IMR-90 (cell line): Measurements from ENCODE around the gene SCARF2. TPM values are rescaled to one million over a fixed set of nuclear protein-coding genes. Genes with fewer than 3 reads are reported as not detected.
A peak's percentile ranks its signal among the peaks of the same experiment; 100 is the strongest.

Experiments used
- ATAC-seq: fragments of 200-7000 bp; cut with Tn5 transposase; 2 replicates; pipeline ENCODE4 v1.9.1; 2020; ENCODE audit warnings: low read depth, mild to moderate bottlenecking, moderate library complexity
- Bru-seq: library from RNA; stranded (reverse); fragments of 400-500 nt; gene quantifications from one replicate; lab custom pipeline; 2021; lab: Mats Ljungman, UMichigan
- BruChase-seq, 2 experiments: library from RNA; stranded (reverse); fragments of 400-500 nt; gene quantifications; one replicate each; lab custom pipeline; 2021; lab: Mats Ljungman, UMichigan
- BruUV-seq: library from RNA; stranded (reverse); fragments of 400-500 nt; replicated peaks from 2 replicates; lab custom pipeline; 2021; lab: Mats Ljungman, UMichigan
- CTCF ChIA-PET: fragments of 300-600 bp; formaldehyde crosslinking; extraction: SDS; loops from one replicate; lab custom pipeline; 2021; ENCODE audit warnings: antibody characterized with exemption; lab: Yijun Ruan, JAX
- POLR2A ChIA-PET: fragments of 300-600 bp; sonication (Branson Sonifier 250); formaldehyde crosslinking; loops from one replicate; lab custom pipeline; 2022; ENCODE audit warnings: antibody characterized with exemption; ENCODE audit not compliant: unreplicated experiment; lab: Charles Lee
- DNase-seq: peaks from one replicate; pipeline ENCODE4 v3.0.0; 2013
- H2AFZ ChIP-seq: replicated peaks from 2 replicates; pipeline ENCODE3; 2013; ENCODE audit warnings: low read length, mild to moderate bottlenecking; ENCODE audit not compliant: poor library complexity
- H2AK5ac ChIP-seq: 2 replicates; pipeline ENCODE4 v1.6.1; 2013; ENCODE audit warnings: low read depth, low read length, inconsistent platforms
- H2AK9ac ChIP-seq: replicated peaks from 2 replicates; pipeline ENCODE3; 2013; ENCODE audit warnings: mild to moderate bottlenecking, low read depth, low read length, moderate library complexity; ENCODE audit not compliant: poor library complexity
- H2BK120ac ChIP-seq: 2 replicates; pipeline ENCODE4 v1.6.1; 2013; ENCODE audit warnings: low read depth, low read length, inconsistent platforms
- H2BK15ac ChIP-seq: 3 replicates; pipeline ENCODE4 v1.6.1; 2013; ENCODE audit warnings: low read depth, low read length, inconsistent platforms
- H2BK20ac ChIP-seq: 2 replicates; pipeline ENCODE4 v1.6.1; 2013; ENCODE audit warnings: low read depth, mild to moderate bottlenecking, inconsistent platforms, low read length, moderate library complexity
- H2BK5ac ChIP-seq: 2 replicates; pipeline ENCODE4 v1.6.1; 2013; ENCODE audit warnings: mild to moderate bottlenecking, low read depth, low read length, inconsistent platforms; ENCODE audit not compliant: poor library complexity, severe bottlenecking
- H3K14ac ChIP-seq: replicated peaks from 2 replicates; pipeline ENCODE4 v1.6.1; 2013; ENCODE audit warnings: low read depth, low read length, inconsistent platforms
- H3K18ac ChIP-seq: 2 replicates; pipeline ENCODE4 v1.6.1; 2013; ENCODE audit warnings: low read depth, low read length, control low read depth
- H3K23ac ChIP-seq: 2 replicates; pipeline ENCODE4 v1.6.1; 2013; ENCODE audit warnings: low read depth, low read length, inconsistent platforms
- H3K27ac ChIP-seq: 2 replicates; pipeline ENCODE4 v1.5.1; 2013; ENCODE audit warnings: mild to moderate bottlenecking, control low read depth, low read length; ENCODE audit not compliant: insufficient read depth
- H3K27me3 ChIP-seq: 2 replicates; pipeline ENCODE4 v1.6.1; 2013; ENCODE audit warnings: low read length; ENCODE audit not compliant: control insufficient read depth, insufficient read depth
- H3K36me3 ChIP-seq: 2 replicates; pipeline ENCODE4 v1.6.1; 2013; ENCODE audit warnings: low read length, mixed read lengths; ENCODE audit not compliant: control insufficient read depth, insufficient read depth
- H3K4ac ChIP-seq: 2 replicates; pipeline ENCODE4 v1.6.1; 2013; ENCODE audit warnings: low read depth, low read length, inconsistent platforms
- H3K4me1 ChIP-seq: 2 replicates; pipeline ENCODE4 v1.6.1; 2013; ENCODE audit warnings: low read length, mixed read lengths; ENCODE audit not compliant: control insufficient read depth, insufficient read depth
- H3K4me2 ChIP-seq: 2 replicates; pipeline ENCODE4 v1.6.1; 2013; ENCODE audit warnings: low read depth, mild to moderate bottlenecking, control low read depth, low read length, moderate library complexity
- H3K4me3 ChIP-seq: 2 replicates; pipeline ENCODE4 v1.5.1; 2013; ENCODE audit warnings: low read depth, mild to moderate bottlenecking, control low read depth, low read length, moderate library complexity; ENCODE audit not compliant: insufficient read depth
- H3K56ac ChIP-seq: 2 replicates; pipeline ENCODE4 v1.6.1; 2013; ENCODE audit warnings: low read length, inconsistent platforms; ENCODE audit not compliant: insufficient read depth; ENCODE audit errors: extremely low read depth
- H3K79me1 ChIP-seq, 2 experiments: 2 replicates each; pipeline ENCODE4 v1.6.1; 2013; ENCODE audit warnings: low read length in 2 of 2, inconsistent platforms in 1 of 2, low read depth in 1 of 2
- H3K9ac ChIP-seq: 2 replicates; pipeline ENCODE4 v1.6.1; 2013; ENCODE audit warnings: low read depth, low read length, control low read depth
- H3K9me1 ChIP-seq: 2 replicates; pipeline ENCODE4 v1.6.1; 2013; ENCODE audit warnings: low read length, inconsistent platforms; ENCODE audit not compliant: insufficient read depth
- H3K9me3 ChIP-seq: 2 replicates; pipeline ENCODE4 v1.6.1; 2013; ENCODE audit warnings: low read length; ENCODE audit not compliant: control insufficient read depth, insufficient read depth
- H4K20me1 ChIP-seq: 2 replicates; pipeline ENCODE4 v1.6.1; 2013; ENCODE audit warnings: low read length, inconsistent platforms; ENCODE audit not compliant: insufficient read depth
- H4K5ac ChIP-seq: 2 replicates; pipeline ENCODE4 v1.6.1; 2013; ENCODE audit warnings: mild to moderate bottlenecking, low read depth, low read length, control low read depth
- H4K8ac ChIP-seq, 2 experiments: 2 replicates each; pipeline ENCODE4 v1.6.1; 2013; ENCODE audit warnings: low read depth in 2 of 2, low read length in 2 of 2, control low read depth in 1 of 2, inconsistent platforms in 1 of 2
- H4K91ac ChIP-seq: 2 replicates; pipeline ENCODE4 v1.6.1; 2013; ENCODE audit warnings: low read depth, low read length, inconsistent platforms; ENCODE audit not compliant: insufficient read depth
- CHD1 ChIP-seq: IDR thresholded peaks from 2 replicates; pipeline ENCODE4 v1.6.1; 2012; ENCODE audit warnings: low read depth, low read length, improper control_type of control experiment
- MAZ ChIP-seq: IDR thresholded peaks from 2 replicates; pipeline ENCODE4 v1.6.1; 2012; ENCODE audit warnings: low read depth, mild to moderate bottlenecking, low read length, improper control_type of control experiment, moderate library complexity, borderline replicate concordance
- NFE2L2 ChIP-seq: fragments of 150-350 bp; IDR thresholded peaks from 2 replicates; pipeline ENCODE4 v1.6.1; 2016; ENCODE audit warnings: low read depth, mild to moderate bottlenecking, low read length
- WGBS, 2 experiments: methylation state at CpG; one replicate each; pipeline versions ENCODE4 v1.1.5 to v1.1.7; 2013; ENCODE audit warnings: missing lambda C conversion rate in 2 of 2; ENCODE audit not compliant: insufficient read length in 1 of 2; ENCODE audit errors: extremely low coverage in 2 of 2; 5-methylcytosine and 5-hydroxymethylcytosine counted together
- dilution Hi-C: fragments of 300-500 bp; cut with HindIII; formaldehyde crosslinking; loops from one replicate; pipeline ENCODE4 v1.14.3; 2018; ENCODE audit warnings: low sequenced_read_pairs; ENCODE audit not compliant: unreplicated experiment
- in situ Hi-C: fragments of 300-500 bp; cut with MboI; formaldehyde crosslinking; loops from 3 replicates; pipeline ENCODE4 v1.14.3; 2019; ENCODE audit warnings: low sequenced_read_pairs, inconsistent platforms, mixed read lengths
- intact Hi-C: fragments of 100-400 bp; cut with micrococcal nuclease; formaldehyde crosslinking; loops from 2 replicates; pipeline ENCODE4 v1.10.0; 2022
- long read RNA-seq: library from polyadenylated mRNA; unstranded; transcript quantifications from one replicate; pipeline ENCODE4 v2.0.0, GENCODE V29; 2021; ENCODE audit not compliant: unreplicated experiment
- polyA plus RNA-seq, 3 experiments: library from polyadenylated mRNA; depleted of rRNA; stranded (reverse); fragments of >200 nt; gene quantifications; 2 replicates each; pipeline ENCODE4 v1.2.3, GENCODE V29; 2012; ENCODE audit warnings: low replicate concordance in 1 of 3
- total RNA-seq: library from RNA; depleted of rRNA; stranded (reverse); fragments of >200 nt; gene quantifications from 2 replicates; pipeline ENCODE4 v1.2.3, GENCODE V29; 2012; rRNA removed

Gene SCARF2
- total RNA-seq: 3.4 and 4.2 TPM in 2 replicates
- polyA plus RNA-seq (2012; rRNA removed): 37.0 and 55.8 TPM in 2 replicates
- polyA plus RNA-seq (2012; cell fraction: cytosol; rRNA removed): 44.5 and 81.9 TPM in 2 replicates
- 68.1 and 248 TPM in 2 replicates for polyA plus RNA-seq (2012; cell fraction: nucleus; rRNA removed; ENCODE audit: low replicate concordance)
- percentile 82 among the genes with signal in this experiment for Bru-seq, nascent RNA
- BruChase-seq, experiment 1, labeled RNA remaining after a 6-hour chase: percentile 91 among the genes with signal in this experiment
- BruChase-seq, experiment 2, labeled RNA remaining after a 2-hour chase: percentile 91 among the genes with signal in this experiment
- long read RNA-seq, partial matches to known transcripts: 25 of 107 reads
- long read RNA-seq, other reads (novel, unspliced or antisense): 78 of 107 reads

- ATAC-seq (peak; percentile 76), DNase-seq (peak; percentile 62)
- WGBS, 2 experiments: 3% methylated on average over 40 of the region's 95 CpGs; no CpG with 5 or more reads in 1 of the 2 experiments
- H4K8ac ChIP-seq: peak within 1 kb of the TSS; percentile 71 to 75
- dilution Hi-C loops (no loop called here), intact Hi-C loops (loop anchor here (1.0 kb wide), 1 partner anchor 58 kb away; no protein-coding TSS in a partner anchor), in situ Hi-C loops (no loop called here)
- H3K56ac ChIP-seq: peak within 1 kb of the TSS; percentile 67; the same call in 1 of the 2 replicates
- TF ChIP-seq MAZ (peak; percentile 90; the same call in 1 of the 2 replicates), CHD1 (no peak), NFE2L2 (no peak)
- H3K14ac ChIP-seq: peak within 1 kb of the TSS; percentile 78
- no peaks in the 10 kb centered on the region for H3K9me3 ChIP-seq
- peak within 1 kb of the TSS; percentile 91 for H3K9ac ChIP-seq
- peaks cover 40% of the 10 kb centered on the region for H4K20me1 ChIP-seq
- peak within 1 kb of the TSS; percentile 91 for H3K27ac ChIP-seq
- H3K79me1 ChIP-seq: peaks cover 16 to 62% of the 10 kb centered on the region in 2 experiments; a peak in 3 of 4 replicates
- no peak within 1 kb of the TSS for H2BK20ac ChIP-seq
- peak within 1 kb of the TSS; percentile 96 for H2AFZ ChIP-seq
- H3K27me3 ChIP-seq: no peaks in the 10 kb centered on the region
- peaks cover 6% of the 10 kb centered on the region; the same call in 1 of the 2 replicates for H3K36me3 ChIP-seq
- peak within 1 kb of the TSS; percentile 93 for H3K4me2 ChIP-seq
- H3K4me1 ChIP-seq: peaks cover 24% of the 10 kb centered on the region
- H3K23ac ChIP-seq: peak within 1 kb of the TSS; percentile 84
- peak within 1 kb of the TSS; percentile 99 for H2AK9ac ChIP-seq
- H2BK120ac ChIP-seq: peak within 1 kb of the TSS; percentile 18
- H2BK15ac ChIP-seq: no peak within 1 kb of the TSS; the same call in 2 of the 3 replicates
- H2AK5ac ChIP-seq: peak within 1 kb of the TSS; percentile 93
- H3K18ac ChIP-seq: peak within 1 kb of the TSS; percentile 79
- peak within 1 kb of the TSS; percentile 84 for H4K91ac ChIP-seq
- peak within 1 kb of the TSS; percentile 91 for H4K5ac ChIP-seq
- POLR2A ChIA-PET: no interaction called here
- CTCF ChIA-PET: no interaction called here
- H3K4me3 ChIP-seq: peak within 1 kb of the TSS; percentile 90
- H3K9me1 ChIP-seq: peaks cover 25% of the 10 kb centered on the region
- peak within 1 kb of the TSS; percentile 70 for H2BK5ac ChIP-seq
- no TSS peak for BruUV-seq
- peak within 1 kb of the TSS; percentile 85 for H3K4ac ChIP-seq
These were observed at the start of gene SCARF2 for GRCh38 chr22:20437613-20438426. SCARF2 (minus strand) TSS chr22:20437825; CDS start chr22:20437754, 71 bp downstream.
